Prostate gland (tissue), 2 donors: ENCODE results near the gene GDF15. TPM values are rescaled to one million over a fixed set of nuclear protein-coding genes. Genes with fewer than 3 reads are reported as not detected.

Experiments used
- DNase-seq: peaks from one replicate; pipeline ENCODE4 v3.0.0-alpha.2; 2019; ENCODE audit warnings: low spot score
- H3K27ac ChIP-seq, 2 donors: fragments of 200-600 bp; sonication (generic); 2 replicates each; pipeline ENCODE4 v1.5.1; 2017 to 2019
- H3K27me3 ChIP-seq: fragments of 200-600 bp; sonication (generic); replicated peaks from 2 replicates; pipeline ENCODE4 v1.5.1; 2019; ENCODE audit not compliant: insufficient read depth
- H3K36me3 ChIP-seq, 2 donors: fragments of 200-600 bp; sonication (generic); 1 replicate in 1 of 2; 2 replicates in 1 of 2; pipeline versions ENCODE4 v1.5.1 to v1.8.1; 2017 to 2019
- H3K4me1 ChIP-seq: fragments of 200-600 bp; sonication (generic); replicated peaks from 2 replicates; pipeline ENCODE4 v1.5.1; 2019
- H3K4me3 ChIP-seq, 2 donors: fragments of 200-600 bp; sonication (generic); 2 replicates each; pipeline ENCODE4 v1.5.1; 2017 to 2019
- H3K9me3 ChIP-seq: fragments of 200-600 bp; sonication (generic); 2 replicates; pipeline ENCODE4 v1.5.1; 2017
- CTCF ChIP-seq, 4 experiments: fragments of 200-600 bp in 2 of 4; fragments of 450-650 bp in 2 of 4; sonication (generic) in 2 of 4; IDR thresholded peaks; 1 replicate in 3 of 4; 2 replicates in 1 of 4; pipeline ENCODE4 v1.5.1; 2016 to 2019; ENCODE audit warnings: antibody characterized with exemption in 4 of 4, mild to moderate bottlenecking in 2 of 4, moderate library complexity in 2 of 4
- POLR2A ChIP-seq: fragments of 450-650 bp; IDR thresholded peaks from one replicate; pipeline ENCODE4 v1.6.1; 2016; ENCODE audit warnings: antibody characterized with exemption, mild to moderate bottlenecking
- POLR2AphosphoS5 ChIP-seq: sonication (generic); formaldehyde crosslinking; IDR thresholded peaks from one replicate; pipeline ENCODE4 v1.6.1; 2017; ENCODE audit warnings: antibody characterized with exemption
- WGBS: methylation state at CpG from one replicate; pipeline ENCODE4 v1.1.5; 2018; 5-methylcytosine and 5-hydroxymethylcytosine counted together
- intact Hi-C: fragments of 100-400 bp; cut with DNase I; formaldehyde crosslinking; loops from one replicate; pipeline ENCODE4 v1.14.2; 2022
- total RNA-seq, 2 donors: library from RNA; depleted of rRNA; stranded (reverse); fragments of >200 nt; gene quantifications; one replicate each; pipeline ENCODE4 v1.1.0, GENCODE V29; 2016

The GDF15 gene
- total RNA-seq, 2 donors from 2014 or later, result 49.6 to 136 TPM

GRCh38 chr19:18415178-18415867 is 29.4 kb downstream of the GDF15 start:
- 33% methylated on average over 25 of the region's 25 CpGs for WGBS
- Histone ChIP-seq H3K36me3 (no peaks in the 10 kb centered on the region), H3K27ac (peak overlapping the region; percentile 77 to 82), H3K9me3 (no peaks in the 10 kb centered on the region), H3K4me1 (peaks cover 14% of the 10 kb centered on the region), H3K4me3 (peak overlapping the region in 1 of 2 donors; percentile 13), H3K27me3 (no peaks in the 10 kb centered on the region)
- DNase-seq, result no peak
- TF ChIP-seq POLR2A (peak; percentile 24), CTCF (IDR thresholded peaks at IDR 0.05) (no peak), POLR2AphosphoS5 (peak; percentile 66)
- intact Hi-C loops, result loop anchor here (5.0 to 10.0 kb wide), 2 partner anchors 138 to 211 kb away; partner anchors contain the start of gene RAB3A

GRCh38 chr19:18416778-18417249 is 30.9 kb downstream of the GDF15 start:
- no peak for TF ChIP-seq CTCF (IDR thresholded peaks at IDR 0.05)
- no peak for TF ChIP-seq POLR2A
- TF ChIP-seq POLR2AphosphoS5, result no peak
- Histone ChIP-seq H3K4me3 (peak overlapping the region; percentile 26 to 28), H3K9me3 (no peaks in the 10 kb centered on the region), H3K27ac (peak overlapping the region; percentile 77 to 82), H3K27me3 (no peaks in the 10 kb centered on the region), H3K36me3 (no peaks in the 10 kb centered on the region), H3K4me1 (peaks cover 14% of the 10 kb centered on the region)
- DNase-seq, result peak; percentile 53
- intact Hi-C loops, result loop anchor here (5.0 to 10.0 kb wide), 2 partner anchors 140 to 212 kb away; partner anchors contain the start of gene RAB3A
- WGBS, result 1% methylated on average over 44 of the region's 44 CpGs

GRCh38 chr19:18417250-18418028 is 31.5 kb downstream of the GDF15 start:
- 2% methylated on average over 51 of the region's 53 CpGs for whole genome bisulfite sequencing
- no peak for TF ChIP-seq CTCF (IDR thresholded peaks at IDR 0.05)
- TF ChIP-seq POLR2AphosphoS5, result peak; percentile 19
- Histone ChIP-seq H3K36me3 (no peaks in the 10 kb centered on the region), H3K4me1 (peaks cover 14% of the 10 kb centered on the region), H3K27me3 (no peaks in the 10 kb centered on the region), H3K4me3 (peak overlapping the region; percentile 26 to 28), H3K27ac (peak overlapping the region; percentile 77 to 82), H3K9me3 (no peaks in the 10 kb centered on the region)
- DNase-seq, result no peak
- intact Hi-C loops, result loop anchor here (5.0 to 10.0 kb wide), 2 partner anchors 140 to 213 kb away; partner anchors contain the start of gene RAB3A

GRCh38 chr19:18418029-18418482 is 32.1 kb downstream of the GDF15 start:
- H3K27me3 ChIP-seq, result no peaks in the 10 kb centered on the region
- no peaks in the 10 kb centered on the region for H3K9me3 ChIP-seq
- DNase-seq, result no peak
- H3K4me3 ChIP-seq, result peak overlapping the region; percentile 26 to 28
- 19% methylated on average over 30 of the region's 30 CpGs for WGBS
- intact Hi-C loops, result loop anchor here (5.0 to 10.0 kb wide), 2 partner anchors 141 to 213 kb away; partner anchors contain the start of gene RAB3A
- peaks cover 14% of the 10 kb centered on the region for H3K4me1 ChIP-seq
- H3K27ac ChIP-seq, result peak overlapping the region; percentile 77 to 82
- TF ChIP-seq POLR2A (no peak), CTCF (IDR thresholded peaks at IDR 0.05) (no peak), POLR2AphosphoS5 (no peak)
- no peaks in the 10 kb centered on the region for H3K36me3 ChIP-seq
